IPS-20b (cell line): ENCODE data around the gene IGFN1.

Source experiments
- H3K27ac ChIP-seq: one replicate; pipeline ENCODE4 v1.5.1; 2013; ENCODE audit warnings: low read length
- H3K27me3 ChIP-seq: 2 replicates; pipeline ENCODE4 v1.6.1; 2013; ENCODE audit warnings: mild to moderate bottlenecking, low read length, inconsistent platforms; ENCODE audit not compliant: insufficient read depth
- H3K36me3 ChIP-seq: 2 replicates; pipeline ENCODE4 v1.6.1; 2013; ENCODE audit warnings: low read depth, mild to moderate bottlenecking, inconsistent platforms, low read length, moderate library complexity; ENCODE audit not compliant: insufficient read depth
- H3K4me1 ChIP-seq: 2 replicates; pipeline ENCODE4 v1.6.1; 2013; ENCODE audit warnings: mild to moderate bottlenecking, control low read depth, inconsistent platforms, low read length, moderate library complexity; ENCODE audit not compliant: insufficient read depth
- H3K4me3 ChIP-seq: 2 replicates; pipeline ENCODE4 v1.5.1; 2013; ENCODE audit warnings: mild to moderate bottlenecking, low read length, inconsistent platforms
- H3K9ac ChIP-seq: 2 replicates; pipeline ENCODE4 v1.6.1; 2013; ENCODE audit warnings: low read depth, mild to moderate bottlenecking, inconsistent platforms, low read length, moderate library complexity
- H3K9me3 ChIP-seq: 2 replicates; pipeline ENCODE4 v1.6.1; 2013; ENCODE audit warnings: mild to moderate bottlenecking, low read depth, low read length, inconsistent platforms; ENCODE audit not compliant: insufficient read depth

The IGFN1 gene

DNA sequence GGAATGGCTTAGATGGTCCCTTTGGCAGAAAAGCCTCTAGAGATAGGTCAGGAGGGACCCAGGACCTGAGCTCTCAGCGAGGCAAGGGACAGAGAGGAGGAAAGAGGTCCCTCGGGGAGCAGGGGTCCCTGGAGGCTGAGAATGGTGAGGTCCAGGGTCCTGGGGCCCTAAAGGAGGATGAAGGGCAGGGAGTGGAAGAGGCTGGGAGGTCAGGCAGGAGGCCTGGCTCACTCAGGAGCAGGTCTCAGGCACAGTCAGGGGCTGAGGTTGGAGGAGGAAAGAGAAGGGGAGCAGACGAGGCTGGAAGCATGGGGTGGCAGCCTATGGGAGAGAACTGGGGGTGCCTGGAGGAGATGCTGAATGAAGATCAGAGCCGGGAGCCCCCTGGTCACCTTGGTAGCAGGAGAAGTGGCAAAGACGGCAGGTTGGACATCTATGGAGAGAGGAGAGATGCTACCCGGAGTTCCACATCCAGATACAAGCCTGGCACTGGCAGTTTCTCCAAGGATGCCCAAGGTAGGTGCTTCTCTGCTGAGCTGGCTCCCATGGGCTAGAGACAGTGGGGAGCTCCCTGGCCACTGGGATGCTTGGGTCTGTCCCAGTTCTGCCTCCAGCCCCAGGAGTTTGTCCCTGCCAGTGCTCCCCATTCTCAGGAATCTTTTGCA is 22.6 kb downstream of the IGFN1 start:
- H3K36me3 ChIP-seq: no peaks in the 10 kb centered on the region
- H3K9ac ChIP-seq: no peak overlapping the region
- no peak overlapping the region for H3K27ac ChIP-seq
- no peak overlapping the region for H3K4me3 ChIP-seq
- no peaks in the 10 kb centered on the region for H3K9me3 ChIP-seq
- peaks cover 21% of the 10 kb centered on the region; the same call in 1 of the 2 replicates for H3K27me3 ChIP-seq
- H3K4me1 ChIP-seq: no peaks in the 10 kb centered on the region

DNA sequence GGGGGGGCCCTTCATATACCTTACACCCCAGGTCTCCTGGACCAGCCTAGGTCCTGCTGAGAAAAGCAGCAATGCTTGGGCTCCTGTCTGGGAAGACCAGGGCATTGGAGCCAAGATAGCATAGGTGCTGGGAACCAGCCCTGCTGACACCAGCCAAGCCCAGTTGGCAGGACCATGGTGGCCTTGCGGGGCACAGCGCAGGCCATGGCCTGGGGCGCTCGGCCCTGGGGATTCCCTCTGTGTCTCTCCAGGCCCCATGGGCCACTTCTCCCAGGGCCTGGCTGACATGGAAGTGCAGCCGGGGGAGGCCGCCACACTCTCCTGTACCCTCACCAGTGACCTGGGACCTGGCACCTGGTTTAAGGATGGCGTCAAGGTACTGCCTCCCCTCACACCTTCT is 23.3 kb downstream of the IGFN1 start:
- Histone ChIP-seq H3K27ac (no peak overlapping the region), H3K27me3 (peaks cover 21% of the 10 kb centered on the region; the same call in 1 of the 2 replicates), H3K4me1 (no peaks in the 10 kb centered on the region), H3K4me3 (no peak overlapping the region), H3K9me3 (no peaks in the 10 kb centered on the region), H3K9ac (no peak overlapping the region), H3K36me3 (no peaks in the 10 kb centered on the region)

DNA sequence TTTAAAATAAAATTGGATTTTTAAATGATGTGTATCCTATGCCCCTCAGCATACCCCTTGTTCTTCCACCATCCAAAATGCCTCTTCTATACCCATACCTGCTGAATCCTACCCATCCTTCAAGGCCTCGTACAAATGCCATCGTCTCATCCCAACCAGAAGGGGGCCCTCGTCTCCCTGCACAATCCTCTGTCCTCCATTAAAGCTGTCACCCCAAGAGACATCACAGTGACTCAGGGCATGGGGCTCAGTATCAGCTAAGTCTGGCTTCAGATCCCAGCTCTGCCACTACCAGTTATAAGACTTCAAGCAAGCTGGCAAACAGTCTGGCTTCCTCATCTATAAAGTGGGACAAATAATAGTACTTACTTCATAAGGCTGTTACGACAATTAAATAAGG is 23.8 kb downstream of the IGFN1 start:
- H3K9me3 ChIP-seq: no peaks in the 10 kb centered on the region
- no peak overlapping the region for H3K27ac ChIP-seq
- H3K4me3 ChIP-seq: no peak overlapping the region
- H3K9ac ChIP-seq: no peak overlapping the region
- no peaks in the 10 kb centered on the region for H3K36me3 ChIP-seq
- H3K27me3 ChIP-seq: peaks cover 18% of the 10 kb centered on the region; the same call in 1 of the 2 replicates
- H3K4me1 ChIP-seq: no peaks in the 10 kb centered on the region

DNA sequence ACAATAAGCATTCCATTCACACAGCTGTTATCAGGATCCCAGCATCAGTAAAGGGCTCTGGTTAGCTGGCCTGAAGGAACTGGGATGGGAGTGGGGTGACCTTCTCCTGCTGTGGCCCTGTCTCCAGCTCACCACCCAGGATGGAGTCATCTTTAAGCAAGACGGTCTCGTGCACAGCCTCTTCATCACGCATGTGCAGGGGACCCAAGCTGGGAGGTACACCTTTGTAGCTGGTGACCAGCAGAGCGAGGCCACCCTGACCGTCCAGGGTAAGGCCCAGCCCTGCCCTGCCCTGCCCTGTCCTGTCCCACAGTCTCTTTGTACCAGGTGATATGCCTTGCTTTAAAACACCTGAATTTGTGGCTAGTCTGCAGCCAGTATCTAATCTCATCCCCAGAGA is 24.3 kb downstream of the IGFN1 start:
- Histone ChIP-seq H3K27ac (no peak overlapping the region), H3K27me3 (peaks cover 15% of the 10 kb centered on the region; the same call in 1 of the 2 replicates), H3K4me1 (no peaks in the 10 kb centered on the region), H3K36me3 (no peaks in the 10 kb centered on the region), H3K9me3 (no peaks in the 10 kb centered on the region), H3K4me3 (no peak overlapping the region), H3K9ac (no peak overlapping the region)

DNA sequence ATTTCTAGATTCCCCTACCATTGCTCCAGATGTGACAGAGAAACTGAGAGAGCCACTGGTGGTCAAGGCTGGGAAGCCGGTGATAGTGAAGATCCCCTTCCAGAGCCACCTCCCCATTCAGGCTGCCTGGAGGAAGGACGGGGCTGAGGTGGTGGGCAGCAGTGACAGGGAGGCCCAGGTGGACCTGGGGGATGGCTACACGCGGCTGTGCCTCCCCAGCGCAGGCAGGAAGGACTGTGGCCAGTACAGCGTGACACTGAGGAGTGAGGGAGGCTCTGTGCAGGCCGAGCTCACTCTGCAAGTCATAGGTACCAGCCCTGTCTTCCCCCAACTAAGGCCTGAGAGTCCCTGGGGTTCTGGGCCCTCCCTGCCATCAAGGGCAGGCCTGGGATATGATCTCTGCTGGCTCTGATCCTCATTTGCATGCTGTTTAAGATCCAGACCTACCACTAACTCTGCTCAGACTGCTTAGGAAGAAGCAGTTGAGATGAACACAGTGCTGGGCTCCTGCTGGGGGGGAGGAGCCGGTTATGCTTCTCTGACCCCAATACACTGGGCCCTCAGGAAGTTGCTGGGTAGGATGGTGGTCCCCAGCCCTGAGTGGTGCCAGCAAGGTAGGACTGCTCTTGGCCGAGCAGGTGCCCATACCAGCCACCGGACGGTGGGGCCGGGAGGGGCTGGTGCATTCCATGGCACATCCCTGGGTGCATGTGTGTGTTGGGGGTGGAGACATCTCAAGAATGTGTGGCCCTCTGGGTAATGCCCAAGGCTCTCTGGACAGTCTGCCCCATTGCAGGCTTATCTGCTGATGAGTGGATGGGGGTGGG is 25.1 kb downstream of the IGFN1 start:
- no peaks in the 10 kb centered on the region for H3K4me1 ChIP-seq
- no peak overlapping the region for H3K4me3 ChIP-seq
- H3K27me3 ChIP-seq: peaks cover 14% of the 10 kb centered on the region; the same call in 1 of the 2 replicates
- no peaks in the 10 kb centered on the region for H3K9me3 ChIP-seq
- H3K9ac ChIP-seq: no peak overlapping the region; the same call in 1 of the 2 replicates
- H3K36me3 ChIP-seq: no peaks in the 10 kb centered on the region
- no peak overlapping the region for H3K27ac ChIP-seq

DNA sequence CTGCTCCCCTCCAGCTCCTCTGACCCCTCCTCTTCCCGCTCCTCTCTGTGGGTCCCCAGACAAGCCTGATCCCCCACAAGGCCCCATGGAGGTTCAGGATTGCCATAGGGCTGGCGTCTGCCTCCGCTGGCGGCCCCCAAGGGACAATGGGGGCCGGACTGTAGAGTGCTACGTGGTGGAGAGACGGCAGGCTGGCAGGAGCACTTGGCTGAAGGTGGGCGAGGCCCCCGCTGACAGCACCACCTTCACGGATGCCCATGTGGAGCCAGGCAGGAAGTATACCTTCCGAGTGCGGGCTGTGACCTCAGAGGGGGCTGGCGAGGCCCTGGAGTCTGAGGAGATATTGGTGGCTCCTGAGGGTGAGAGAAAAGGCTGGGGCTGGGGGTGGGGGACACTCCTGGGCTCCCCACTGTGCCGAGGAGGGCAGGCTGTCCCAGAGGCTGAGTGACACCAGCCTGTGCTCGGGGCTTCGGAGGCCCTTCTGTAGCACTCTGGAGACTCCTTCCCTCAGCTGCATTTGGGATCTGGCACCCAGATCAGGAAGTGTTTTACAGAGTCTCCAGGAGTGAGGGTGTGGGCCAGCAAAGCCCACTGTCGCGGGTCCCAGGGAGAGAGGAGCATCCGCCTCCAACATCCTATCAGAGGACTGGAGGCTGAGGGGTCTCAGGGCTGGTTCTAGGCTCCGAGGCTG is 25.9 kb downstream of the IGFN1 start:
- Histone ChIP-seq H3K27ac (no peak overlapping the region), H3K36me3 (no peaks in the 10 kb centered on the region), H3K4me3 (no peak overlapping the region), H3K4me1 (no peaks in the 10 kb centered on the region), H3K27me3 (peaks cover 6% of the 10 kb centered on the region; the same call in 1 of the 2 replicates), H3K9ac (no peak overlapping the region), H3K9me3 (no peaks in the 10 kb centered on the region)

DNA sequence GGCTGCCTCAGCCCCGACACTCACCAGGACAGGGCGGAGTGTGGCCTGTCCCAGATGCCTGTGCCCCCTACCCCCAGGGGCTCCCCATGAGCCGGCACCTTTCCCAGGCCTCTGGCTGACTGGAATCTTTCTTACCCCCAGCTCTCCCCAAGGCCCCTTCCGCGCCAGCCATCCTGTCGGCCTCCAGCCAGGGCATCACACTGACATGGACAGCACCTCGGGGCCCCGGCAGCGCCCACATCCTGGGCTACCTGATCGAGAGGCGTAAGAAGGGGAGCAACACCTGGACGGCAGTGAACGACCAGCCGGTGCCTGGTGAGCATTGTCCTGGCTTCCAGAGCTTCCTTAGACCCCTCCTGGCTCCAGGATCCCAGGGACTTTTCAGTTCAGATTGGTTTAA is 26.5 kb downstream of the IGFN1 start:
- no peak overlapping the region for H3K27ac ChIP-seq
- peaks cover 3% of the 10 kb centered on the region; the same call in 1 of the 2 replicates for H3K27me3 ChIP-seq

DNA sequence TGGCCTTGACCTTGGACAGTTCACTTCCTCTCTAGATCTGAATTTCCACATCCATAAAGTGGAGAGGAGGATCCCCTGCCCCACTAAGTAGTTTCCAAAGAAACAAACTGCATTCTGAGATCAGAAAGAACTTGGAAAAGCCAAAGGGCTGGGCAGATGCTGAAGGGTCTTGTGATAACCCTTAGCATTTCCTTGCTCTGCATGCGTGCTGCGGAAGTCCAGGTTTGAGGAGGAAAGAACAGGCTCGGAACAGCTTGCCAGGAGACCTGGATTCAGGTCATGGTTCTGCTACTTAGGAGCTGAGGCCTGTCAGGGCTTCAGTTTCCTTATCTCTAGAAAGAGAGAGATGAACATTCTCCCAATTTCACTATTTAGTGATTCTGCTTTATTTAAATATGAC is 27.2 kb downstream of the IGFN1 start:
- Histone ChIP-seq H3K4me1 (no peaks in the 10 kb centered on the region), H3K4me3 (no peak overlapping the region), H3K27ac (no peak overlapping the region), H3K27me3 (no peaks in the 10 kb centered on the region), H3K9me3 (no peaks in the 10 kb centered on the region), H3K9ac (no peak overlapping the region), H3K36me3 (no peaks in the 10 kb centered on the region)

More for the DNA sequence above, 26.5 kb downstream of the IGFN1 start:
- Histone ChIP-seq H3K36me3 (no peaks in the 10 kb centered on the region), H3K9ac (no peak overlapping the region), H3K4me3 (no peak overlapping the region), H3K4me1 (no peaks in the 10 kb centered on the region), H3K9me3 (no peaks in the 10 kb centered on the region)

DNA sequence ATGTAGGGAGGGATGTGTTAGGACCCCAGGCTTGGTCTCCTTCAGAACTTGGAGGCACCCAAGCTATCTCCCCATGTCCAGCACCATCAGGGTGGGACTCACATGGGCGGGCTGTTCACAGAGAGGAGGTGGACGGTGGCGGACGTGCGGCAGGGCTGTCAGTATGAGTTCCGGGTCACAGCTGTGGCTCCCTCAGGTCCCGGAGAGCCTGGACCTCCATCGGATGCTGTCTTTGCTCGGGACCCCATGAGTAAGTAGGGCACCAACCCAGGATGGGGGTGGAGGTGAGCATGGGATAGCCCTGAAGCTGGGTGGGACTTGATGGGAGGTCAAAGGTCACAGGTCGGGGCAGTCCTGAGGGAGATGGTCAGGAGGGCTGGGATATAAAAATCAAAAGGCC is 27.8 kb downstream of the IGFN1 start:
- Histone ChIP-seq H3K4me3 (no peak overlapping the region), H3K9me3 (no peaks in the 10 kb centered on the region), H3K9ac (no peak overlapping the region), H3K27me3 (no peaks in the 10 kb centered on the region), H3K4me1 (no peaks in the 10 kb centered on the region), H3K36me3 (no peaks in the 10 kb centered on the region), H3K27ac (no peak overlapping the region)

DNA sequence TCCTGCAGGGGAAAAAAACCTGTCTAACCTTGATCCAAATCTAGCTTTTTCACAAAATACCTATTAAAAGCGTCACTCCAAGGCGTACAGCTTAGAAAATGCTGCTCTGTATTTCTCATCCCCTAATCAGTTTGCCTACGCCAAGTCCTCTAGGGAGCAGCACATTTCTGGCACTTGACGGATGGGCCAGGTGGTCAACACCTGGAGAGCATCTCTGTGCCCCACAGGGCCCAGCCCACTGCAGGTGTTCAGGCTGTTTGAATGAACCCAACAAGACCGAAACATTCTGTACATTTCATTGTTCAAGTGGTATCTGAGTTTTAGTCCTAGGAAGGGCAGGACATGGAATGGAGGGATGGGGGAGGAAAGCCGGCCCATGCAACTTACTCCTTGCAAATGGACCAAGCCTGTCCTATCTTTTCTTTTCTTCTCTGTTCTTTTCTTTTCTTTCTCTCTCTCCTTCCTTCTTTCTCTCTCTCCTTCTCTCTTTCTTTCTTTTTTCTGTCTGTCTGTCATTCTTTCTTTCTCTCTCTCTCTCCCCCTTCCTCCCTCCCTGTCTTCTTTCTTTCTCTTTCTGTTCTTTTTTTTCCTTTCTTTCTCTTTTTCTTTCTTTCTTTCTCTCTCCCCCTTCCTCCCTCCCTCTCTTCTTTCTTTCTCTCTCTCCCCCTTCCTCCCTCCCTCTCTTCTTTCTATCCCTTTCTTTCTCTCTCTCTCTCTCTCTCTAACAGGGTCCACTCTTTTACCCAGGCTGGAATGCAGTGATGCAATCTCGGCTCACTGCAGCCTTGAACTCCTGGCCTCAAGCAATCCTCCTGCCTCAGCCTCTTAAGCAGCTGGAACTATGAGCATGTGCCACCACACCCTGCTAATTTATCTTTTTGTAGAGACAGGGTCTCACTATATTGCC is 29.1 kb downstream of the IGFN1 start:
- H3K4me1 ChIP-seq: no peaks in the 10 kb centered on the region
- no peak overlapping the region for H3K4me3 ChIP-seq
- H3K36me3 ChIP-seq: no peaks in the 10 kb centered on the region
- no peak overlapping the region for H3K27ac ChIP-seq
- no peaks in the 10 kb centered on the region for H3K27me3 ChIP-seq
- no peak overlapping the region for H3K9ac ChIP-seq
- H3K9me3 ChIP-seq: no peaks in the 10 kb centered on the region

DNA sequence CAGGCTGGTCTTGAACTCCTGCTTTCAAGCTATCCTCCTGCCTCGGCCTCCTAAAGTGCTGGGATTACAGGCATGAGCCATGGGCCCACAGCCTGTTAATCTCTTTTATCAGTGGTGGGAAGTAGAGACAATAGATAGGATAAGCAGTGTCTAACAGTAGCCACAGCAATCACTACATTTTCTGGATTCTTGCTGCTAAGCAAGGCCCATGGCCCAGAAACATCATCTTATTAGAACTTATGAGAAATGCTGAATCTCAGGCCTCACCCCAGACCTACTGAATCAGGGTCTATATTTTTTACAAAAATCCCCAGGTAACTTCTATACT is 29.7 kb downstream of the IGFN1 start:
- no peaks in the 10 kb centered on the region for H3K27me3 ChIP-seq
- no peaks in the 10 kb centered on the region for H3K9me3 ChIP-seq
- H3K36me3 ChIP-seq: no peaks in the 10 kb centered on the region
- no peak overlapping the region for H3K4me3 ChIP-seq
- no peak overlapping the region for H3K9ac ChIP-seq
- no peaks in the 10 kb centered on the region for H3K4me1 ChIP-seq
- no peak overlapping the region for H3K27ac ChIP-seq
